HT1080 (cell line): Measurements from ENCODE around the gene CDH9. TPM values are rescaled to one million over a fixed set of nuclear protein-coding genes. Genes with fewer than 3 reads are reported as not detected.

ENCODE experiments used
- DNase-seq: peaks from one replicate; pipeline ENCODE4 v3.0.0-alpha.2; 2015; ENCODE audit warnings: low read depth
- total RNA-seq: library from RNA; depleted of rRNA; stranded (reverse); fragments of >200 nt; shearing (Covaris generic); gene quantifications from 2 replicates; pipeline ENCODE4 v1.2.3, GENCODE V29; 2014

The CDH9 gene
- total RNA-seq, 1 experiment from 2014 or later, result not detected

DNA sequence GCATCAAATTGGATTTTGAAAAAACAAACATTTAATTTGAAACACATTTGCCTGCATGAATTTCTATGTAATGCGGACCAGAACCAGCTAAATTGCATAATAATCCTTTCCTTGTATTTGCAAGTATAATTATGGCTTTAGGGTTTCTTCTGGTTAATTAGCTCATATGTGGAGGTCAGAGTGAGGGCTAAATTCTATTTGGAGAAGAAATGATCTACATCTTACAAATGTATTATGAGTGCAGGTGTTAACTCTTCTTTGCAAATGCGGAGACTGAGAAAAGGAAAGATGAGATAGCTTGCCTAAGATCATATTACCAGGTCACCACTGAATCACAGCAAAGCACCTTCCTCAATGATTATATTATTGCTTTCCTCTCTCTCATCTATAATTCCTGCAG is 194.7 kb downstream of the CDH9 start:
- DNase-seq, result no peak

DNA sequence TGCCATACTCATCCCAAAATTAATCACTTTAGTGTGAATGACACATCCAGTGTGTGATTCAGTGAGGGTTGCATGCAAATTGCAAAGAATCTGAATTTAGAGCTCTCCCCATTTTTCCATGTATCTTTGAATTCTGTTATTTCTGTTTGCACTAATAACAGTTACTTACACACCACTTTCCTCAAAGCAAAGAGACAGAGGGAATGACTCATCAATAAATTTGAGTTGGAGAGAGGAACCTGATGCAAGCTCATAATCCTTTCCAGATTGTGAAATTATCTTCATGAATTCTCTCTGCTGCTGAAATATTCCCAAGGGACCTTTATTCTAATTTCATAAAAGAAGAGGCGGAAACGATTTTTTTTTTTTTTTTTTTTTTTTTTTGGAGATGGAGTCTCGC is 204.8 kb downstream of the CDH9 start:
- peak; percentile 13 for DNase-seq
